ENCODE results near the gene PCYT2. TPM values are rescaled to one million over a fixed set of nuclear protein-coding genes. Genes with fewer than 3 reads are reported as not detected.

Gene PCYT2
- total RNA-seq, 1 donor from 2014 or later: 39.7 TPM

GRCh38 chr17:81903896-81904599 is 7.2 kb downstream of the PCYT2 start:
- Histone ChIP-seq H3K27ac (no peak overlapping the region), H3K4me3 (no peak overlapping the region), H3K36me3 (peaks cover 55% of the 10 kb centered on the region), H3K9me3 (no peaks in the 10 kb centered on the region), H3K27me3 (ENCODE audit: low read depth) (peaks cover 4% of the 10 kb centered on the region), H3K4me1 (peaks cover 14% of the 10 kb centered on the region)
- ATAC-seq: no peak
- no peak for TF ChIP-seq CTCF (IDR thresholded peaks at IDR 0.05)
- no peak for DNase-seq
- intact Hi-C loops (cut with DNase I): no loop called here

GRCh38 chr17:81903415-81903831 is 7.8 kb downstream of the PCYT2 start:
- no peak for TF ChIP-seq CTCF (IDR thresholded peaks at IDR 0.05)
- ATAC-seq: no peak
- Histone ChIP-seq H3K27me3 (ENCODE audit: low read depth) (peaks cover 4% of the 10 kb centered on the region), H3K4me1 (peaks cover 14% of the 10 kb centered on the region), H3K9me3 (no peaks in the 10 kb centered on the region), H3K36me3 (peaks cover 55% of the 10 kb centered on the region), H3K27ac (no peak overlapping the region), H3K4me3 (no peak overlapping the region)
- intact Hi-C loops (cut with DNase I): no loop called here
- DNase-seq: no peak

- Histone ChIP-seq H3K36me3 (peaks cover 56% of the 10 kb centered on the region), H3K4me3 (peak overlapping the region; percentile 40), H3K9me3 (no peaks in the 10 kb centered on the region), H3K27me3 (ENCODE audit: low read depth) (peaks cover 4% of the 10 kb centered on the region), H3K4me1 (peaks cover 14% of the 10 kb centered on the region), H3K27ac (no peak overlapping the region)
- intact Hi-C loops (cut with DNase I): no loop called here
- ATAC-seq: peak; percentile 8 to 16
- no peak for DNase-seq
- TF ChIP-seq CTCF (IDR thresholded peaks at IDR 0.05): no peak
Measured at GRCh38 chr17:81902653-81903414, 8.4 kb downstream of the PCYT2 start.

- DNase-seq (no peak), ATAC-seq (peak; percentile 51 to 60)
- no peaks in the 10 kb centered on the region for H3K9me3 ChIP-seq
- H3K27ac ChIP-seq: no peak within 1 kb of the TSS
- intact Hi-C loops (cut with DNase I): no loop called here
- TF ChIP-seq CTCF (IDR thresholded peaks at IDR 0.05): no peak
- peak within 1 kb of the TSS; percentile 40 for H3K4me3 ChIP-seq
- H3K4me1 ChIP-seq: peaks cover 14% of the 10 kb centered on the region
- peaks cover 4% of the 10 kb centered on the region for H3K27me3 ChIP-seq (ENCODE audit: low read depth)
- H3K36me3 ChIP-seq: peaks cover 63% of the 10 kb centered on the region
Measured at GRCh38 chr17:81902023-81902652, 9.1 kb downstream of the PCYT2 start, which contains the start of gene NPB. TSS of gene NPB (plus strand) at chr17:81902238. CDS start at chr17:81902278, 40 bp downstream.

- intact Hi-C loops (cut with DNase I): no loop called here
- H3K4me1 ChIP-seq: peaks cover 14% of the 10 kb centered on the region
Measured at GRCh38 chr17:81901167-81902022, 9.8 kb downstream of the PCYT2 start.

More at GRCh38 chr17:81901167-81902022, 9.8 kb downstream of the PCYT2 start:
- H3K27me3 ChIP-seq (ENCODE audit: low read depth): peaks cover 4% of the 10 kb centered on the region
- TF ChIP-seq CTCF (IDR thresholded peaks at IDR 0.05): no peak
- no peak for ATAC-seq
- no peak for DNase-seq
- H3K4me3 ChIP-seq: peak overlapping the region; percentile 40
- peaks cover 64% of the 10 kb centered on the region for H3K36me3 ChIP-seq
- no peak overlapping the region for H3K27ac ChIP-seq
- no peaks in the 10 kb centered on the region for H3K9me3 ChIP-seq

Measured in lower lobe of right lung (tissue), 2 donors.